COLO668 (cell line): ENCODE results near the gene PSMD9.
A peak's percentile ranks its signal among the peaks of the same experiment; 100 is the strongest.

Experiments
- DNase-seq: peaks from one replicate; lab custom pipeline; 2025; ENCODE audit not compliant: unreplicated experiment; lab: John Stamatoyannopoulos, UW

PSMD9 gene

GRCh38 chr12:121949648-121950397, 61.2 kb downstream of the PSMD9 start:
- DNase-seq: no peak

- no peak for DNase-seq
Observed at GRCh38 chr12:121953117-121953692, 64.6 kb downstream of the PSMD9 start.

GRCh38 chr12:121953695-121954094, 65.1 kb downstream of the PSMD9 start:
- no peak for DNase-seq

GRCh38 chr12:121955258-121956237, 67.0 kb downstream of the PSMD9 start:
- DNase-seq: no peak

- no peak for DNase-seq
Observed at GRCh38 chr12:121957861-121958515, 69.4 kb downstream of the PSMD9 start.

- peak; percentile 83 for DNase-seq
Observed at GRCh38 chr12:121958541-121959240, 70.1 kb downstream of the PSMD9 start.

- DNase-seq: no peak
Observed at GRCh38 chr12:121960541-121960940, 72.0 kb downstream of the PSMD9 start.

GRCh38 chr12:121961195-121961879, 72.7 kb downstream of the PSMD9 start:
- no peak for DNase-seq

- DNase-seq: no peak
Observed at GRCh38 chr12:121963341-121964018, 74.9 kb downstream of the PSMD9 start.

- no peak for DNase-seq
Observed at GRCh38 chr12:121964813-121965643, 76.4 kb downstream of the PSMD9 start.

GRCh38 chr12:121966959-121967358, 78.4 kb downstream of the PSMD9 start:
- DNase-seq: no peak
